TTC549 (cell line): Measurements from ENCODE around the gene PVRIG.
"Not testable (repeated sequence)": the region's sequence is repeated elsewhere in the genome, so short reads cannot be mapped to it uniquely, and the experiment has no call there.

ENCODE experiments used
- FAIRE-seq: peaks from 2 replicates; lab custom pipeline; 2012; peaks lifted over from hg19 to GRCh38; lab: Jason Lieb, UNC

PVRIG gene

DNA sequence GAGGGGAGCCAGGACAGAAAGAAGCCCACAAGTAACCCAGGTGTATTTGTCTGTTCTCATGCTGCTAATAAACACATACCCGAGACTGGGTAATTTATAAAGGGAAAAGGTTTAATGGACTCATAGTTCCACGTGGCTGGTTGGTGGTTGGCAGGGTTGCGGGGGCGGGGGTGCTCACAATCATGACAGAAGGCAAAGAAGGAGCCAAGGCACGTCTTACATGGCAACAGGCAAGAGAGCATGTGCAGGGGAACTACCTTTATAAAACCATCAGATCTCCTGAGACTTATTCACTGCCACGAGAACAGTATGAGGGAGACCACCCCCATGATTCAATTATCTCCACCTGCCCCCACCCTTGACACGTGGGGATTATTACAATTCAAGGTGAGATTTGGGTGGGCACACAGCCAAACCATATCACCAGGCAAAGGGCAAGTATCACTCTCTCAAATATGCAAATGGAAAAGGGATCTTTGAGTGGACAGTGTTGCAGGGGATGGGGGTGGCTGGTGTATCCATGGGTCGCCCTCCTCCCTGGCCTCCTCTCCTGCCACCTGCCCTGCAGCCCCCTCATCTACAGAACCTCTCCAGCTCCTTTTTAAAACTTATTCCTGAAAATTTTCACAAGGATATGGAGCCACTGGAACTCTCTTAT is 15.0 kb downstream of the PVRIG start:
- FAIRE-seq = not testable (repeated sequence)

DNA sequence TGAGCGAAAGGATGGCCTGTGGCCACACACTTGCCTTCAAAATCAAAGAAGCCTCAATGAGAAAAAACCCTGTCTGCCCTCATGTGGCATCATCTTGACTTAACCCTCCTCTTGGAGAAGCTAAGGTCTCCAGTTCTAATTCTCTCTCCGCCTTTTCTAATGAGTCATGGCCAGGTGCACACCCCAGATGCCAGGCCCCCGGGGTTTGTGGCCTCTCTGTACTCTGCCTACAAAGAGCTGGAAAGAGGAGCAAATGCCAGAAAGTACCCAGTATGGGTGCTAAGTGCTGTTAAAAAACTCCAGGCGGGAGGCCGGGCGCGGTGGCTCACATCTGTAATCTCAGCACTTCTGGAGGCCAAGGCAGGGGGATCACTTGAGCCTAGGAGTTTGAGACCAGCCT is 20.2 kb downstream of the PVRIG start:
- FAIRE-seq = not testable (repeated sequence)

DNA sequence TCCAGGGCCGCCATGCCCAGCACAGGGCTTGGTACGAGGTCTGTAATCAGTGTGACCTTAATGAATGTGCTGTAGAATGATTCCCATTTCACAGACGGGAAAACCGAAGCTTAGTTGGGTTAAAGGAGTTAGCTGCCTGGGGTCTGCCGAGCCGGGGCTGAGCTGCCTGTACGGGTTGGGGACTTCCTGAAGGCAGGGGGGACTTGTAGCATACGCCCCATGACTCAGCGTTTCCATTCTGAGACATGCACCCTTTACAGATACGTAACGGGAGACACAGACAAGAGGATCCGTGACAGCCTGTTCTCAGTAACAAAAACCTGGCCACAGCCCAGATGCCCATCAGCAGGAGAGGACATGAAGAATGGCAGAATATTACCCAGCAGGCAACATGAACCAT is 23.6 kb downstream of the PVRIG start:
- not testable (repeated sequence) for FAIRE-seq

DNA sequence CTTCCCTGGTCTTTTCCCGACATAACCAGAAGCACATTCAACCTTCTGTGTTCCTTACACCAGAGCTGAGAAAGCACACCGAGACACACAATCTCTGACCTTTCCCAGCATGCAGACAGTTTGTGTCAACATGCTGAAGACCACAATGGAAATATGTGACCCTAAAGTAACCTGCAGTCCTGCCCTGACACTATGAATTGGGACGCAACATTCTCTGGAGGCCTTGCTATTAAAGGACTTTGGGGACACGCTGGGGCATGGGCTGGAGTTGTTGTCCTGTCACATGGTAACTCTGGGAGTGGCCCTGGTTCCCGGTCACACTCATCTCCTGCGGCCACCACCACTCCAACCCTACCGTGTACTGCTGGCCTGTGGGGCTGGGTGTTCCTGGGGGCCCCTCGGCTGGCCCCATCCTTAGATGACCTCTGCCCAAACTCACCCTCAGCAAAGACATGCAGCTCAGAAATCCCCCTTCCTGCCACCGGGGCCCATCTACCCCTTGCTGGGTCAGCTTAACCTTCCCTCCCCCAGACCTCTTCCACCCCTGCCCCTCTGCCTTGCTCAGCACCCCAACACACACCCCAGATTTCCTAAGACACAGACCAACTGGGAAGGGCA is 25.3 kb downstream of the PVRIG start:
- FAIRE-seq = not testable (repeated sequence)

DNA sequence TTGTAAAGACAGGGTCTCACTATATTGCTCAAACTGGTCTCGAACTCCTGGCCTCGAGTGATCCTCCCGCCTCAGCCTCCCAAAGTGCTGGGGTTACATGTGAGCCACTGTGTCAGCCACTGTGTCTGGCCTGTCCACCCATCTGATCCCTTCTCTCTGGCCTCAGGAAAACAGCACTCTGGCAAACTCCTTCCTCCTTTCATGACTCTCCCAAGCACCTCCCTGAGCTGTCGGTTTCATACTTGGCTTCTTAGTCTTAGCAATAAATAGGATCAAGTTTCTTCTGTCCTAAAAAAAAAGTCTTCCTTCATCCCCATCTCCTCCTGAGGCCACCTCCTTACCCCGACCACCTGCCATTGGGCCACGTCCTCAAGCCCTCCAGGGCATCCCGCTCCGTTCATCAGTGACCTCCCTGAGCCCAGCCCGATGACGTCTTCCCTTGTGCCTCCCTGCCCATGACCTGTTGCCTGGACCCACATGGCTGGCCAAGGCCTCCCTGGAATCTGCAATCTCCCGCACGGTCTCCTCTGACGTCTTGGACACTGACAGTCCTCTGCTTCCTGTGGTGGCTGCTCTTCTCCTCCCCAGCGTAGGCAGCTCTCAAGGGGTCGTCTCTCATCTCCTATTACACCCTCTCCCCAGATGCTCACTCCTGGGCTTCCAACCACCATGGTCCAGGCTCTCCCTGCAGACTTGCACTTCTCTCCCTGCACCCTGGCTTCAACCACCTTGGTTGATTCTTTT is 26.5 kb downstream of the PVRIG start:
- FAIRE-seq = not testable (repeated sequence)

DNA sequence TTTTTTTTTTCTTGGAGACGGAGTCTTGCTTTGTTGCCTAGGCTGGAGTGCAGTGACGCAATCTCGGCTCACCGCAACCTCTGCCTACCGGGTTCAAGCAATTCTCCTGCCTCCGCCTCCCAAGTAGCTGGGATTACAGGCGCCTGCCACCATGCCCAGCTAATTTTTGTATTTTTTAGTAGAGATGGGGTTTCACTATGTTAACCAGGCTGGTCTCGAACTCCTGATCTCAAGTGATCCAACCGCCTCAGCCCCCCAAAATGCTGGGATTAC is 27.1 kb downstream of the PVRIG start:
- FAIRE-seq = not testable (repeated sequence)

DNA sequence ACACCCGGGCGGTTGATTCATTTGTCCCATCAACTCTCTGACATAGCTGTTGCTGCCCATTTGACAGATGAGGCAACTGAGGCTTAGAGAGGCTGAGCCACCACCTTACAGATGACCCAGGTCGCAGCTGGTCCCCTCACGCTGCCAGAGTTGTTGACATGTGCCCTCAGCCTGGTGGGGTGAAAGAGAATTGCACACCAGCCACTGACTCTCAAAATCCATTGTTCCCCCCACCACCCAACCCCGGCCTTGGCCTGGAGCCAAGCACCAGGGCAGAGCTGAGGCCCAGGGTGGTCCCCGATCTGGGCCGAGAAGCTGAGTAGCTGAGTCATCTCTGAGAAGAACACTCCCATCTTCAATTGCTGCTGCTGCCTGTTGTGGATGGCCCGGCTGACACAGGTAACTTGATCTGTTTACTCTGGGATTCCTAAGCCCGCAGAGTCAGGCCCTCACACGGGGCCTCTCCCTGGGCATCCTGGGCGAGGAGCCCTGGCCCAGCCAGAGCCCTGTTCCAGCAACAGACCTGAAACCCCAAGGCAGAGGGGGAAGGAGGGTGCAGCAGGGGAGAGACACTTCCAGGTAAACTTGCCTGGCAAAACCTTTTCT is 27.5 kb downstream of the PVRIG start:
- FAIRE-seq = no peak

DNA sequence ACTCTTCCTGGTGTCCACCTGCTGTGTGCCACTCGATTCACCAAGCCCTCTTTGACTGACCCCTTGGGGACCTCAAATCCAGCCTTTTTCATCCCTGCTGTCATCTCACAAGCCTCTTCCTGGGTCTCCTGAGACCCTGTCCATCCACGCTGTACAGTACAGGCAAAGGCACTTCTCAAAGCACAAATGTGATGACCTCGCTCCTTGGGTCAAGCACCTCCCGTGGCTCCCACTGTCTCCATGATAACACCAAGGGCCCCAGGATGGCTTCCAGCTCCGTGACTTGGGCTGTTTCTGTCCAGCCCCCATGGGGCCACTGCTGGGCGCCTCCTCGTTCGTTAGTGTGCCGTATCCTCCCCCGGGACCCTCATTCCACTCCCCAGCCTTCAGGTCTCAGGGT is 28.7 kb downstream of the PVRIG start:
- FAIRE-seq = no peak

DNA sequence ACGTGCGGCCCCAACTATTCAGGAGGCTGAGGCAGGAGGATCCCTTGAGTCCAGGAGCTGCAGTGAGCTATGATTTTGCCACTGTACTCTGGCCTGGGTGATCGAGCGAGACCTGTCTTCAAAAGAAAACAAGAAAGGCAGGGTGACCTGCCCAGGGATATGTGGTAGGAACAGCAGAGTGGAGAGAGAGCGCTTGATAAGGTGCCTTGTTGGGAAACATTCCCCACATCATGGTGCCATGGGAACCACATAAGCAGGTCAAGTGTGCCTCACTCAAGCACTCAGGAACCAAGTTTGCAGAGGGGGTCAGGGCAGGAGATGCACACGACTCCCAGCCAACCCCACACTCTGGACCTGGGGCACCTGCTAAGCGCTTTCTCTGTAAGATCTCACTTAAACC is 37.3 kb downstream of the PVRIG start:
- FAIRE-seq = no peak

DNA sequence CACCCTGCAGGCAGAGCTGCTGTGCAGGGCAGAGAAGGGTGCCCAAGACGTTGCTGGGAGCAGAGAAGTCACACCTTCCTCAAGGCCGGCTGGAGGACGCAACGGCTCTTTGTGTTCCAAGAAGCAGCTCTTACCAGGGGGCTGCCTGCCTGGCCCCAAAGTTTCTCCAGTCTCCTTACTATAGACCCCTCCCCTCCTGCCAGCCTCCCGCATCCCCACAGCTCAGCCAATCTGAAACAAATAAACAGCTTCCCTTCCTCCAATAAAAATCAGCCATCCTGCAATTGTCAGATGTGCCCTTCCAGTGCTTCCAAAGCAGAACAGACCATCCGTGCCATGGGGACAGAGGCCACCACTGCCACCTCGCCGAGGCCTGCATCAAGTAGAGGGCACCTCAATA is 40.2 kb downstream of the PVRIG start:
- not testable (repeated sequence) for FAIRE-seq

DNA sequence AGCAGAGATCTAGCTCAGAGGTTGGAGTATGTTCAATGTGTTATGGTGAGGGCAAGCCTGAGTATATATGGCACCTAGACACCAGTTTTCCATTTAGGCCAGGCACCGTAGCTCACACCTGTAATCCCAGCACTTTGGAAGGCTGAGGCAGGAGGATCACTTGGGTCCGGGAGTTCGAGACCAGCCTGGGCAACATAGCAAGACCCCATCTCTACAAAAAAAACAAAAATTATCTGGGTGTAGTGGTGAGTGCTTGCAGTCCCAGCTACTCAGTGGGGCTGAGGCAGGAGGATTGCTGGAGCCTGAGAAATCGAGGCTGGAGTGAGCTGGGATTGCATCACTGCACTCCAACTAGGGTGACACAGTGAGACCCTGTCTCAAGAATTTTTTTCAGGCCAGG is 43.1 kb downstream of the PVRIG start:
- FAIRE-seq = not testable (repeated sequence)

DNA sequence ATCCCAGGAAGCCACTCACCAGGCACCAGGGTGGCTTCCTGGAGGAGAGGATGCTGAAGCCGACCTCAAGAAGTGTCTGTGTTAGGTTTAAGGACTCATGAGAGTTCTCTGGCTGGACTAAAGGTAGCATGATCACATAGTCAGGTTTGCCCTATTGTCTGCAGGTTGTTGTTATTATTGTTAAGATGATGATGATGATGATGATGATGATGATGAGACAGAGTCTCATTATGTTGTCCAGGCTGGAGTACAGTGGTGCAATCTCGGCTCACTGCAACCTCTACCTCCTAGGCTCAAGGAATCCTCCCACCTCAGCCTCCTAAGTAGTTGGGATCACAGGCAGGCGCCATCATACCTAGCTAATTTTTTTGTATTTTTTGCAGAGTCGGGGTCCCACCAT is 44.5 kb downstream of the PVRIG start:
- not testable (repeated sequence) for FAIRE-seq

DNA sequence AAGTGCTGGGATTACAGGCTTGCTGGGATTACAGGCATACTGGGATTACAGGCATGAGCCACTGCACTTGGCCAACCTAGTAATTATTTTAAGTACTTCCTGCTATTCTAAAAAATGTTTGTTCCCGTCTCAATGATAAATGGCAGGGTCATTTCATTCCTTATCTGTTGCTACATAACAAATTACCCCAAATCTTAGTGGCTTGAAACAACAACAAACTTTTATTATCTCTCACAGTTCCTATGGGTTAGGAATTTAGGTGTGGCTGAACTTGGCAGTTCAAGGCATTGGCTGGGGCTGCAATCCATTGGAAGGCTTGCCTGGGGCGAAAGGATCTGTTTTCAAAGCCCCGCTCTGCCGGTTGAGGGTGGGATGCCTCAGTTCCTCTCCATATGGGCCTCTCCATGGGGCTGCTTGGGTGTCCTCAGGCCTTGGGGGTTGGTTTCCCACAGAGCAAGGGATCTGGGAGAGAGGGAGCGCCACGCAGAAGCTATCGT is 45.0 kb downstream of the PVRIG start:
- not testable (repeated sequence) for FAIRE-seq

DNA sequence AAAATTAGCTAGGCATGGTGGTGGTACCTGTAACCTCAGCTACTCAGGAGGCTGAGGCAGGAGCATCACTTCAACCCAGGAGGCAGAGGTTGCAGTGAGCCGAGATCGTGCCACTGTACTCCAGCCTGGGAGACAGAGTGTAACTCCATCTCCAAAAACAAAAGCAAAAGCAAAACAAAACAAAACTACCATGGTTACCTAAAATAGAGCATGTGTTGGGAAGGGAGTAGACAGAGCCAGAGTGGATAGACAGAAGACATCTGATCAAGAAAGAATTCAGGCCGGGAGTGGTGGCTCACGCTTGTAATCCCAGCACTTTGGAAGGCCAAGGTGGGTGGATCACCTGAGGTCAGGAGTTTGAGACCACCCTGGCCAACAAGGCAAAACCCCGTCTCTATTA is 46.1 kb downstream of the PVRIG start:
- FAIRE-seq = not testable (repeated sequence)

DNA sequence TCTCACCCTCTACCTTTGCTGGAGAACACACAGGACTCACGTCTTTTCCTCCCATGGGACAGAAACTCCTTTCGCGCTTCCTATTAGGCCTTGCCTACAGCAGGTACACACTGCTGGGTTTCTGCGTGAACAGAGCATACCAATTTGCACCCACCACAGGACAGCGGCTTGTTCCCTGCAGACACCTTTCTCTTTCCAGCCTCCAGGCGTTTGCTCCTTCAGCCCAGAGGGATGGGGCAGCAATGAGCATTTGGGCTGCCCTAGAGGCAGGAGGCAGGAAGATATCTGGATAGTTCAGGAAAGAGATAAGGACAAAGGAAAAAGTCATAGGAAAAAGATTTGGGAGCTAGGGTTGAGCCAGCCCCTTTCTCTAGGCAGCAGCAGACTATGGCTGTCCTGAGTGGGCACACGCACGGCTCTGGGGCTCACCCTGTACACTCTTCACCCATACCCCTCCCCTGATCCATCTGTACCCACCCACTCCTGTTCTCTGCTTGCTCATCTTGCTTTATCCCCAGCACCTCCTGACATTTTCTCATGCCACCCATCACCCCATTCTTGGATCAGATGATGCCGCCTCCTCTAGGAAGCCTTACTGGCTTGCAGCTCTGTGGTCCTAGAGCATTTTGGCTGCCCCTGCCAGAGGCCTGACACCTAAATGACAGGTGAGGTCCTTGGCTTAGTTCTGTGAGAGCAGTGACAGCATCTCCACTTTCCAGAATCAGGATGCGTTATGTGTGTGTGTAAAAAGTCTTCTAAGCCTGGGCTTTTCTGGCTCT is 47.0 kb downstream of the PVRIG start:
- no peak for FAIRE-seq

DNA sequence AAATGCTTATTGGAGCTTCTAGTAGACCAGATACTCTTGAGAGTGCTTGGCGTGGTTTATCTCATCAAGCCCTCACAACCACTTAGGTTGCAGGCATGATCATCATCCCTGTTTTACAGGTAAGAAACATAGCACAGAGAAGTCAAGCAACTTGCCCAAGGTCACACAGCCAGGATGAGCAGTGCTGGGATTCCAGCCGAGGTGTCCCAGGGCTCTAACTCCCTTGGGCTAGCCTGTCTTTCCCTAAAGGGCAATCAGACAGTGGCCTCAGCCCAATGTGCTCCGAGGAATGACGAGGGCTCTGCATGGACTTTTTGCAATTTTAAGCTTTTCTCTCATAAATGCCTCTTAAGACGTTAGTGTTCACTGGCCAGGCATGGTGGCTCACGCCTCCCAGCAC is 47.9 kb downstream of the PVRIG start:
- no peak for FAIRE-seq

DNA sequence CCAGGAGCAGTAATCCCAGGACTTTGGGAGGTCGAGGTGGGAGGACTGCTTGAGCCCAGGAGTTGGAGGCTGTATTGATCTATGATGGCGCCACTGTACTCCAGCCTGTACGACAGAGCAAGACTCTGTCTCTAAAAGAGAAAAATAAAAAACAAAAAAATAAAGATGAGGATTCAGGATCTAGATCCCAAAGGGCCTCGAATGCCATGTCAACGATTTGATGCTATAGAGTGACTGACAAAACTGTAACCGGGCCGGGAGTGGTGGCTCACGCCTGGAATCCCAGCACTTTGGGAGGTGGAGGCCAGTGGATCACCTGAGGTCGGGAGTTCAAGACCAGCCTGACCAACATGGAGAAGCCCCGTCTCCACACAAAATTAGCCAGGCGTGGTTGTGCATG is 49.1 kb downstream of the PVRIG start:
- not testable (repeated sequence) for FAIRE-seq

DNA sequence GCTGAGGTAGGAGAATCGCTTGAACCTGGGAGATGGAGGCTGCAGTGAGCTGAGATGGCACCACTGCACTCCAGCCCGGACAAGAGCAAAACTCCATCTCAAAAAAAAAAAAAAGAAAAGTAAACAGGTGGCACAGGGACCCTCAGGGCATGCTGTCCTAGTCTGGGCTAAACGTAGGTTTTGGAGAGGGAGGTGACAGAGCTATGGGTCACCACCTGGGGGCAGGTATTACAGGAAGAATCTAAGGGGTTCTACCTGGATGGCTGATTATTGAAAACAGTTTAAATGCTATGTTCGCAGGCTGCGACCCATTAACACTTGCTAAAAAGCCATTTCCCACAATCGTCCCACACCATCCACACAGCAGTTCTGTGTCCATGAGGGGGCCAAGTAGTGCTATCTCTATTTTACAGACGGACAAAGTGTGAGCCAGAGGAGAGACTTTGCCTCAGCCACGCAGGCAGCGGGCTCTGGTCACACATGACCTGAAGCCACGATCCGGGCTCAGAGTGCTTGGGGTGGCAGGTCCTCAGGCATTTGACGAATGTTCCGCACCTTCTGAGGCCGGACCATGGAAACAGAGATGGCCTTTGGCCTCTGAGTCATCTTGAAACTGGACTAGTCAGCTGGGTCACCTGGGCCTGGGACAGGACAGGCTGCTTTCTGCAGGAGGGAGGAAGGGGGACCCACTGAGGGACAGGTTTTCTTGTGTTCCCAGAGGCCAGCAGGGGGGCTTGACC is 49.7 kb downstream of the PVRIG start:
- not testable (repeated sequence) for FAIRE-seq

DNA sequence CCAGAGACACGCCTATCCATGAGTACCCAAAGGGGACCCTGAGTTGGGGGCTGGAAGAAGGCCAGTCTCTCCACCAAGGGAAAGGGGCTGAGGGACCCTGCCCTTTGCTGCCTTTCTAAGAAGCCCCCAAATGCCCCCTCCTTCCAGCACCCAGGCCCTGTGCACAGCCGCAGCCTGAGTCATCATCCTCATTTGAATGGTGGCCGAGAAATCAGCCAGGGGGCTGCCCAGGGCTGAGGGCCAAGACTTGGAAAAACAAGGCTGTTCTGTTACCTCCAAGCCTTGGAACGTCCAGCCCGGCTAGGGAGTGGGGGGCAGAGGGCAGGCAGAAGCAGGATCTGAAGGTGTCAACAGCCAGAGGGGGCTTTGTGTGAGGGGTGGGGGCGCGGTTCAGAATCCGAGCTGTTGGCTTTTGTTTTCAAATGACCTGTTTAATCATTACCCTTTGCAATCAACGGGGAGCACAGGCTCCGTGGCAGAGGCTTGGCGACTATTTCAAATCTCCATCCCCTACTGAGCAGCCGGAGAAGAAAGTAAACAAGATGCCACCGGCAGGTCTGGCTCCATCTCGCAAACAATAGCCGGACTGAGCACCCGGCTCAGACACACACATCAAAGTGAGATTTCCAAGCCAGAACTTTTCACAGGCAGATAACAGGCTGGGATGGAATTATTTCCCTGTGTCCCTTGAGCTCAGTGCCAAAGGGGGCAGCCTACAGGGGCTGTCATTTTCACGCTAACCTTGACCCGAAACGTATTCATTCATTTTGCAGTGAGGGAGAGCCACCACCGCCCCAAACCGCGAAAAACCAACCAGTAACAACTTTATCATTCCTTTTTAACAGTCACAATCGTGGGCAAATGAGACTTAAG is 50.5 kb downstream of the PVRIG start:
- not testable (repeated sequence) for FAIRE-seq
